ENCODE data around the gene KCNIP3. TPM values are rescaled to one million over a fixed set of nuclear protein-coding genes. Genes with fewer than 3 reads are reported as not detected.

The KCNIP3 gene
- total RNA-seq, 1 donor from 2014 or later, result 3.8 TPM

- peak; percentile 57 for DNase-seq (ENCODE audit: low spot score)
Observed at GRCh38 chr2:95380731-95381130, 83.6 kb downstream of the KCNIP3 start.

GRCh38 chr2:95381212-95382191, 84.4 kb downstream of the KCNIP3 start:
- DNase-seq (ENCODE audit: low spot score), result peak; percentile 84

- peak; percentile 88 for DNase-seq (ENCODE audit: low spot score)
Observed at GRCh38 chr2:95382192-95382591, 85.0 kb downstream of the KCNIP3 start.

GRCh38 chr2:95382686-95383634, 85.8 kb downstream of the KCNIP3 start:
- DNase-seq (ENCODE audit: low spot score), result peak; percentile 60

GRCh38 chr2:95383635-95384027, 86.5 kb downstream of the KCNIP3 start:
- peak; percentile 86 for DNase-seq (ENCODE audit: low spot score)

- peak; percentile 90 for DNase-seq (ENCODE audit: low spot score)
Observed at GRCh38 chr2:95384854-95385569, 87.9 kb downstream of the KCNIP3 start.

- peak; percentile 87 for DNase-seq (ENCODE audit: low spot score)
Observed at GRCh38 chr2:95385570-95385984, 88.4 kb downstream of the KCNIP3 start.

GRCh38 chr2:95386031-95386430, 88.9 kb downstream of the KCNIP3 start:
- peak; percentile 77 for DNase-seq (ENCODE audit: low spot score)

- DNase-seq (ENCODE audit: low spot score), result peak; percentile 39
Observed at GRCh38 chr2:95387358-95387757, 90.2 kb downstream of the KCNIP3 start.

- peak; percentile 85 for DNase-seq (ENCODE audit: low spot score)
Observed at GRCh38 chr2:95388091-95388692, 91.0 kb downstream of the KCNIP3 start.

GRCh38 chr2:95388856-95389244, 91.7 kb downstream of the KCNIP3 start:
- no peak for DNase-seq (ENCODE audit: low spot score)

GRCh38 chr2:95389245-95390119, 92.3 kb downstream of the KCNIP3 start:
- DNase-seq (ENCODE audit: low spot score), result peak; percentile 89

- peak; percentile 67 for DNase-seq (ENCODE audit: low spot score)
Observed at GRCh38 chr2:95390272-95390880, 93.2 kb downstream of the KCNIP3 start.

- DNase-seq (ENCODE audit: low spot score), result peak; percentile 62
Observed at GRCh38 chr2:95390881-95391321, 93.8 kb downstream of the KCNIP3 start.

- peak; percentile 67 for DNase-seq (ENCODE audit: low spot score)
Observed at GRCh38 chr2:95391641-95392310, 94.6 kb downstream of the KCNIP3 start.

GRCh38 chr2:95392320-95392719, 95.2 kb downstream of the KCNIP3 start:
- DNase-seq (ENCODE audit: low spot score), result peak; percentile 16

GRCh38 chr2:95392730-95393455, 95.7 kb downstream of the KCNIP3 start:
- no peak for DNase-seq (ENCODE audit: low spot score)

- DNase-seq (ENCODE audit: low spot score), result no peak
Observed at GRCh38 chr2:95393901-95394300, 96.8 kb downstream of the KCNIP3 start.

Measured in mesenteric fat pad (tissue), 1 donor.